GM13977 (cell line): Measurements from ENCODE around the gene SELENOM.

Experiments
- DNase-seq: peaks from one replicate; pipeline ENCODE4 v3.0.0; 2012; ENCODE audit warnings: low spot score
- in situ Hi-C: fragments of 300-500 bp; cut with MboI; formaldehyde crosslinking; loops from one replicate; pipeline ENCODE4 v1.12.0; 2022; ENCODE audit warnings: low sequenced_read_pairs, low pct_unique_long_range_greater_than_20kb, mixed read lengths, inconsistent platforms; ENCODE audit not compliant: unreplicated experiment
- TF ChIP-seq, protein P1 (sequence below): IDR thresholded peaks from 2 replicates; pipeline ENCODE4 v1.5.1; 2012; ENCODE audit warnings: mild to moderate bottlenecking, control low read depth; ENCODE audit not compliant: insufficient read depth; ENCODE audit errors: extremely low read depth, missing control alignments

The SELENOM gene

DNA sequence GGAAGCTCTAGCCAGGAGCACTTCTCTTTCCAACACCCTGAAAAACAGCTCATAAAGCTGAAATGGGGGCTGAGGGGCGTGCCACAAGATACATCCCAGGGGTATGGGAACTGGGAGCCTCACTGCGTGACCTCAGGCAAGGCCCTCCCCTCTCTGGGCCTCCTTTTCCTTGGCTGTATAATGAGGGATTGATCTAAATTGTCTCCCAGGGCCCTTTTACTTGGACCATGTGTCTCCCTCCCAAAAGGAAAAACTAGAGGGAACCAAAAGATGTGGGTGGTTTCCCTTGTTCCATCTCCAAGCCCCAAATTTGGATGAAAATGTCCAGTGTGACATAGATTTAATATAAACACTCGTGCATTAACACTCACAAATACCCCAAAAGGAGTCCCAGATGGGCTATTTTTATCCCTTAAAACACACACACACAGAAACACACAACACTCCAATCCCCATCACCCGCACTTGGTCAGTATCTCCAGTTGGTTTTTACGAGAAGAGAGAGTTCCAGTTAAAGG, 52.2 kb downstream of the SELENOM start:
- in situ Hi-C loops = no loop called here
- TF ChIP-seq, protein P1, sequence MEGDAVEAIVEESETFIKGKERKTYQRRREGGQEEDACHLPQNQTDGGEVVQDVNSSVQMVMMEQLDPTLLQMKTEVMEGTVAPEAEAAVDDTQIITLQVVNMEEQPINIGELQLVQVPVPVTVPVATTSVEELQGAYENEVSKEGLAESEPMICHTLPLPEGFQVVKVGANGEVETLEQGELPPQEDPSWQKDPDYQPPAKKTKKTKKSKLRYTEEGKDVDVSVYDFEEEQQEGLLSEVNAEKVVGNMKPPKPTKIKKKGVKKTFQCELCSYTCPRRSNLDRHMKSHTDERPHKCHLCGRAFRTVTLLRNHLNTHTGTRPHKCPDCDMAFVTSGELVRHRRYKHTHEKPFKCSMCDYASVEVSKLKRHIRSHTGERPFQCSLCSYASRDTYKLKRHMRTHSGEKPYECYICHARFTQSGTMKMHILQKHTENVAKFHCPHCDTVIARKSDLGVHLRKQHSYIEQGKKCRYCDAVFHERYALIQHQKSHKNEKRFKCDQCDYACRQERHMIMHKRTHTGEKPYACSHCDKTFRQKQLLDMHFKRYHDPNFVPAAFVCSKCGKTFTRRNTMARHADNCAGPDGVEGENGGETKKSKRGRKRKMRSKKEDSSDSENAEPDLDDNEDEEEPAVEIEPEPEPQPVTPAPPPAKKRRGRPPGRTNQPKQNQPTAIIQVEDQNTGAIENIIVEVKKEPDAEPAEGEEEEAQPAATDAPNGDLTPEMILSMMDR = no peak
- no peak for DNase-seq
